HAP-1 (cell line): ENCODE data around the gene TBC1D5.
A peak's percentile ranks its signal among the peaks of the same experiment; 100 is the strongest.
"Not testable (repeated sequence)": the region's sequence is repeated elsewhere in the genome, so short reads cannot be mapped to it uniquely, and the experiment has no call there.

ENCODE experiments used
- DNase-seq, 2 experiments: peaks; one replicate each; pipeline ENCODE4 v3.0.0-alpha.2; 2016 to 2020; ENCODE audit warnings: low spot score in 2 of 2
- H3K27me3 ChIP-seq: fragments of 250-450 bp; sonication (Bioruptor Pico); 2 replicates; pipeline ENCODE4 v1.5.1; 2020; ENCODE audit warnings: low read depth, mild to moderate bottlenecking, moderate library complexity
- H3K36me3 ChIP-seq: fragments of 250-450 bp; sonication (Bioruptor Pico); replicated peaks from 2 replicates; pipeline ENCODE4 v1.5.1; 2020; ENCODE audit warnings: mild to moderate bottlenecking
- H3K4me1 ChIP-seq: fragments of 250-450 bp; sonication (Bioruptor Pico); 2 replicates; pipeline ENCODE4 v1.5.1; 2020; ENCODE audit warnings: mild to moderate bottlenecking
- H3K4me3 ChIP-seq: fragments of 250-450 bp; sonication (Bioruptor Pico); 2 replicates; pipeline ENCODE4 v1.5.1; 2020; ENCODE audit warnings: mild to moderate bottlenecking, moderate library complexity
- H3K9me3 ChIP-seq: fragments of 250-450 bp; sonication (Bioruptor Pico); 2 replicates; pipeline ENCODE4 v1.5.1; 2020; ENCODE audit warnings: mild to moderate bottlenecking, moderate library complexity
- in situ Hi-C: fragments of 300-500 bp; cut with MboI; formaldehyde crosslinking; loops from 3 replicates; pipeline ENCODE4 v1.14.3; 2020; ENCODE audit warnings: low sequenced_read_pairs, inconsistent platforms, mixed read lengths

TBC1D5 gene

GRCh38 chr3:17680530-17680929 lies 61.9 kb downstream of the TBC1D5 start:
- in situ Hi-C loops = no loop called here
- no peaks in the 10 kb centered on the region for H3K27me3 ChIP-seq
- no peak for DNase-seq
- no peaks in the 10 kb centered on the region for H3K9me3 ChIP-seq
- H3K4me1 ChIP-seq = peaks cover 12% of the 10 kb centered on the region
- H3K4me3 ChIP-seq = no peak overlapping the region
- no peaks in the 10 kb centered on the region for H3K36me3 ChIP-seq

- Histone ChIP-seq H3K4me3 (no peak overlapping the region), H3K4me1 (peaks cover 9% of the 10 kb centered on the region), H3K9me3 (no peaks in the 10 kb centered on the region), H3K36me3 (no peaks in the 10 kb centered on the region), H3K27me3 (no peaks in the 10 kb centered on the region)
- in situ Hi-C loops = no loop called here
- DNase-seq = no peak
Measured at GRCh38 chr3:17678116-17678741, 64.2 kb downstream of the TBC1D5 start.

GRCh38 chr3:17674082-17674686 lies 68.2 kb downstream of the TBC1D5 start:
- Histone ChIP-seq H3K36me3 (no peaks in the 10 kb centered on the region), H3K4me3 (no peak overlapping the region), H3K27me3 (no peaks in the 10 kb centered on the region), H3K4me1 (no peaks in the 10 kb centered on the region), H3K9me3 (no peaks in the 10 kb centered on the region)
- DNase-seq = peak in 1 of 2 experiments; percentile 1
- in situ Hi-C loops = loop anchor here (25.0 kb wide), 1 partner anchor 163 kb away; no protein-coding TSS in a partner anchor

GRCh38 chr3:17672506-17672905 lies 69.9 kb downstream of the TBC1D5 start:
- no peaks in the 10 kb centered on the region for H3K27me3 ChIP-seq
- H3K4me3 ChIP-seq = no peak overlapping the region
- no peaks in the 10 kb centered on the region for H3K9me3 ChIP-seq
- no peaks in the 10 kb centered on the region for H3K36me3 ChIP-seq
- in situ Hi-C loops = loop anchor here (25.0 kb wide), 1 partner anchor 165 kb away; no protein-coding TSS in a partner anchor
- no peaks in the 10 kb centered on the region for H3K4me1 ChIP-seq
- no peak for DNase-seq

DNA sequence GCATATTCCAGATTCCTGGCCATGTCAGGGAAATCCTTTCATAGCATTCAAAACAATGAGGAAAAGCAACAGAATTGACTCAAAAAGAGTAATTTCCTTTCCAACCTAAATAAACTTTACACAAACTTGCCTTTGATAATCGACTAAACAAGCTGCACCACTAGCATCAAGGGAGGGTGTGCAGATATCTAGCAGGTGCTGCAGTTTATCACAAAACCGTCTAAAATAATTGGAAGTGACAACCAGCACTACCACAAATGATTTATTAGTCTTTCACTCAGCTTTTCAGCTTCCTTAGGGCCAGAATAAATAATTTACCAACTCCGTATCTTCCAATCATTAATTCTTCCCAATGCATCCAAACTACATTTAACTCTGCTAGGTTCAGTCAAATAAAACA lies 71.7 kb downstream of the TBC1D5 start:
- Histone ChIP-seq H3K9me3 (no peaks in the 10 kb centered on the region), H3K4me1 (no peaks in the 10 kb centered on the region), H3K36me3 (no peaks in the 10 kb centered on the region), H3K4me3 (no peak overlapping the region), H3K27me3 (no peaks in the 10 kb centered on the region)
- DNase-seq = no peak
- in situ Hi-C loops = loop anchor here (25.0 kb wide), 1 partner anchor 167 kb away; no protein-coding TSS in a partner anchor

DNA sequence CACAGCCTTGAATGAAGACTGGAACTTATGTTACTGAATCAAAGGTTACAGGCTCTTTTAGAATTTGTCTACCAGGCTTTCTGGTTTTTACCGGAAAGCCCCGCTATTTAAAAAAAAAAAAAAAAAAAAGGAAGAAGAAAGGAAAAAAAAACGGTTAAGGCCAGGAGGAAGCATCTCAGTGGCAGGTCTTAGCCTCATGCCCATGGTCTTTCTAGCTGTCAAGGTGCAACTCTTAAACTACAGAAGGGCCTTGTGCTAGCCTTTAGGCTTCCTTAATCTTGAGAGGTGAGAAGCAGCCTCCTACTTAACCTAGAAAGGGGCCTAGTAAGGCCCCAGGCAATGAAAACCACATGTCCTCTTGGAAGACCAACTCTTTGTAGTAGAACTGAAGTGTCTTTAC lies 77.5 kb downstream of the TBC1D5 start:
- no peaks in the 10 kb centered on the region for H3K4me1 ChIP-seq
- H3K27me3 ChIP-seq = no peaks in the 10 kb centered on the region
- no peaks in the 10 kb centered on the region for H3K36me3 ChIP-seq
- no peak overlapping the region for H3K4me3 ChIP-seq
- no peak for DNase-seq
- H3K9me3 ChIP-seq = no peaks in the 10 kb centered on the region
- in situ Hi-C loops = loop anchor here (25.0 kb wide), 1 partner anchor 172 kb away; no protein-coding TSS in a partner anchor

DNA sequence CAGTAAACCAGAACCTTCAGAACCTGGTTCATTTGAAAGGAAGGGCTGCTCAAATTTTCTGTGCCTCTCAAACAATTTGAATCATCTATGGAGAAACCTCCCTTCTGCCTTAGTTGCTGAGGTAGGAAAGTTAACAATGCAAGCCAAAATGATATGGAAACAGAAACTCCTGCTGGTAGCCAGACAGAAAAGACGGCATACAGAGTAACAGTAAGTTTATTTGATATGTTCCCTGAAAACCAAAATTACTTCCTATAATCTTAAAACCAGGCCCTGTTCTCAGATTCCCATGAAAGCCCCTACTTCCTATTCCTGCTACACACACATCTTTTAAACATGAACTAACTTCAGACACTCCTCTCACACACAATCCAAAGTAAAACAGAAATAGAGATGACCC lies 86.2 kb downstream of the TBC1D5 start:
- Histone ChIP-seq H3K4me1 (no peaks in the 10 kb centered on the region), H3K4me3 (no peak overlapping the region), H3K36me3 (no peaks in the 10 kb centered on the region), H3K9me3 (no peaks in the 10 kb centered on the region), H3K27me3 (no peaks in the 10 kb centered on the region)
- no peak for DNase-seq
- in situ Hi-C loops = loop anchor here (25.0 kb wide), 1 partner anchor 181 kb away; no protein-coding TSS in a partner anchor

DNA sequence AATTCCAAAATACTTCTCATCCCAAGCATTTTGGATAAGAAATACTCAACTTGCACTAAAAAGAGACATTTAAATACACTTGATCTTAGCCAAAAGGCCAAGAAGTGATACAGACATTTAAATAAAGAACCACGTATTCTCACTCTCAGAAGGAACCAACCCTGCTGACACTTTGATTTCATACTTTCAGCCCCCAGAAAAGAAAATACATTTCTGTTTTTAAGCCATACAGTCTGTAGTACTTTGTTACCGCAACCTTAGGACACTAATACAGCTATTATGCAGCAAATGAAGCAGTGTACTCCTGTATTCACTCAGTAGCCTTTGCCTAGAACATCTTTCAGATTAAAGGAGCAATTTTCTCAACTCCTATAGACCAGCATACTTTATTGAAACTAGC lies 86.7 kb downstream of the TBC1D5 start:
- H3K27me3 ChIP-seq = no peaks in the 10 kb centered on the region
- H3K4me1 ChIP-seq = no peaks in the 10 kb centered on the region
- no peaks in the 10 kb centered on the region for H3K36me3 ChIP-seq
- no peak for DNase-seq
- no peaks in the 10 kb centered on the region for H3K9me3 ChIP-seq
- H3K4me3 ChIP-seq = no peak overlapping the region
- in situ Hi-C loops = loop anchor here (25.0 kb wide), 1 partner anchor 182 kb away; no protein-coding TSS in a partner anchor

- H3K36me3 ChIP-seq, H3K27me3 ChIP-seq, H3K4me3 ChIP-seq, DNase-seq, H3K4me1 ChIP-seq, H3K9me3 ChIP-seq: not testable (repeated sequence)
- in situ Hi-C loops = loop anchor here (25.0 kb wide), 1 partner anchor 188 kb away; no protein-coding TSS in a partner anchor
Measured at GRCh38 chr3:17649748-17650147, 92.7 kb downstream of the TBC1D5 start.

DNA sequence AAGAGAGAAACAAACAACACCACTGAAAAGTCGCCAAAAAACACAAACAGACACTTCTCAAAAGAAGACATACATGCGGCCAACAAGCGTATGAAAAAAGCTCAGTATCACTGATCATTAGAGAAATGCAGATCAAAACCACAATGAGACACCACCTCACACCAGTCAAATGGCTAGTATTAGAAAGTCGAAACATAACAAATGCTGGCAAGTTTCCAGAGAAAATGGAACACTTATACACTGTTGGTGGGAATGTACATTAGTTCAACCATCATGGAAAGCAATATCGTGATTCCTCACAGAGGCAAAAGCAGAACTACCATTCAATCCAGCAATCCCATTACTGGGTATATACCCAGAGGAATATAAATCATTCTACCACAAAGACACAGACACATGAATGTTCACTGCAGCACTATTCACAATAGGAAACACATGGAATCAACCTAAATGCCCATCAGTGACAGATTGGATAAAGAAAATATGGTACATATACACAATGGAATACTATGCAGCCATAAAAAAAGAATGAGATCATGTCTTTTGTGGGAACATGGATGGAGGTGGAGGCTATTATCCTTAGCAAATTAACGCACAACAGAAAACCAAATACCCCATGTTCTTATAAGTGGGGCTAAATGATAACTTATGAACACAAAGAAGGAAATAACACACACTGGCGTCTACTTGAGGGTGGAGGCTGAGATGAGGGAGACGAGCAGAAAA lies 93.6 kb downstream of the TBC1D5 start:
- H3K9me3 ChIP-seq, H3K36me3 ChIP-seq, H3K4me1 ChIP-seq, DNase-seq, H3K4me3 ChIP-seq, H3K27me3 ChIP-seq, in situ Hi-C loops: not testable (repeated sequence)

GRCh38 chr3:17645074-17645698 lies 97.2 kb downstream of the TBC1D5 start:
- Histone ChIP-seq H3K4me3 (no peak overlapping the region), H3K27me3 (no peaks in the 10 kb centered on the region), H3K9me3 (no peaks in the 10 kb centered on the region), H3K4me1 (no peaks in the 10 kb centered on the region), H3K36me3 (no peaks in the 10 kb centered on the region)
- in situ Hi-C loops = no loop called here
- peak; percentile 56 to 65 for DNase-seq

DNA sequence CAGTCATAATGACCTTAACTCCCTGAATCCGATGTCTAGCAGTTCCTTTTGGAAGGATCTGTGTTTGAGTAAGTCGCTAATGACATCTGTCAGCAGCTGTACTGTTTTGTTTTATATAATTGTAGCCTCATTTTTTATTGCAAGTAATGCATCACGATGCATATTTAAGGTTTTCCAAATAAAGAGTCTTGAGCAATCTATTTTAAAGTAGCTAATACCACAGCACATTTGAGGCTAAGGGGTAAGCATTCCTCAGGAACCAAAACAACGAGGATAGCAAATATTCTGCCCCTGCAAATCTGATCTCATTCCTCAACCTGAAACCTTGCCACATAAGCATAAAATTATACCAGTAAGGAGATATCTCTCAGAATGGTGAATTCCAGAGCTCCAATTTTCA lies 98.7 kb downstream of the TBC1D5 start:
- Histone ChIP-seq H3K4me1 (no peaks in the 10 kb centered on the region; the same call in 1 of the 2 replicates), H3K9me3 (no peaks in the 10 kb centered on the region), H3K4me3 (no peak overlapping the region), H3K36me3 (no peaks in the 10 kb centered on the region), H3K27me3 (no peaks in the 10 kb centered on the region)
- in situ Hi-C loops = no loop called here
- DNase-seq = no peak

DNA sequence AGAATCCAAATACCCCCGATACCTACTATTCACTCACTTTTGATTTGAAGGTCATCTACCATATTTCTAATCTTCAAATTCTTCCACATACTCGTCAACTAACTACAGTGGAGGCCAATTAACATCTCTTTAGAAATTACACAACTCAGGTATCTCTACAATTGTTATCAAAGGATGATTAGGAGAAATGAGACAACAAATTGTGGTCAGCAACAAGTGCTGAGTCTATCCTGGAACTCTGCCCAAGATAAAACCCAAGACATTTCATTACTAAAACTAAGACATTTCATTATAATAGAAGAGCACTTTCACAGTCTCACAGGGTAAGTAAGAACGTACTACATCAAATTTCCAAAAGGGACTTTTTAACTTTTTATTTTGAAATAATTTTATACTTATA lies 100.0 kb downstream of the TBC1D5 start:
- no peak for DNase-seq
- Histone ChIP-seq H3K27me3 (no peaks in the 10 kb centered on the region), H3K36me3 (no peaks in the 10 kb centered on the region), H3K9me3 (no peaks in the 10 kb centered on the region), H3K4me3 (no peak overlapping the region), H3K4me1 (no peaks in the 10 kb centered on the region; the same call in 1 of the 2 replicates)
- in situ Hi-C loops = no loop called here
